GM18507 (cell line): Measurements from ENCODE around the gene USPL1.
"Not testable (repeated sequence)": the region's sequence is repeated elsewhere in the genome, so short reads cannot be mapped to it uniquely, and the experiment has no call there.

Experiments
- DNase-seq: peaks from one replicate; pipeline ENCODE4 v3.0.0; 2011; ENCODE audit warnings: low read depth; ENCODE audit not compliant: insufficient read length; ENCODE audit errors: extremely low spot score
- FAIRE-seq: peaks from 2 replicates; lab custom pipeline; 2011; peaks lifted over from hg19 to GRCh38; lab: Jason Lieb, UNC

Gene USPL1

GRCh38 chr13:30610311-30610710 lies 7.4 kb upstream of the USPL1 start:
- DNase-seq: no peak
- peak; percentile 71 for FAIRE-seq

- DNase-seq (no peak), FAIRE-seq (no peak)
Observed at GRCh38 chr13:30615481-30615865, 2.2 kb upstream of the USPL1 start.

GRCh38 chr13:30615866-30616541 lies 1.7 kb upstream of the USPL1 start:
- FAIRE-seq (peak; percentile 51), DNase-seq (no peak)

GRCh38 chr13:30616927-30617314 lies 799 bp upstream of the USPL1 start:
- FAIRE-seq (no peak), DNase-seq (peak; percentile 17)

GRCh38 chr13:30618186-30618929 lies 638 bp downstream of the USPL1 start:
- DNase-seq (no peak), FAIRE-seq (peak; percentile 72)

GRCh38 chr13:30618930-30619279 lies 1.2 kb downstream of the USPL1 start:
- DNase-seq (no peak), FAIRE-seq (no peak)

- DNase-seq (no peak), FAIRE-seq (peak; percentile 12)
Observed at GRCh38 chr13:30619731-30620130, 2.0 kb downstream of the USPL1 start.

- FAIRE-seq: no peak
- no peak for DNase-seq
Observed at GRCh38 chr13:30620941-30621340, 3.2 kb downstream of the USPL1 start.

- no peak for FAIRE-seq
Observed at GRCh38 chr13:30622551-30622950, 4.8 kb downstream of the USPL1 start.

GRCh38 chr13:30623392-30623791 lies 5.7 kb downstream of the USPL1 start:
- no peak for DNase-seq
- no peak for FAIRE-seq

More at GRCh38 chr13:30622551-30622950, 4.8 kb downstream of the USPL1 start:
- DNase-seq: no peak

- FAIRE-seq (no peak), DNase-seq (no peak)
Observed at GRCh38 chr13:30624630-30625029, 6.9 kb downstream of the USPL1 start.

GRCh38 chr13:30629527-30629926 lies 11.8 kb downstream of the USPL1 start:
- FAIRE-seq (no peak), DNase-seq (no peak)

GRCh38 chr13:30633861-30634260 lies 16.1 kb downstream of the USPL1 start:
- no peak for DNase-seq
- FAIRE-seq: no peak

GRCh38 chr13:30634838-30635237 lies 17.1 kb downstream of the USPL1 start:
- FAIRE-seq (no peak), DNase-seq (no peak)

- DNase-seq (no peak), FAIRE-seq (no peak)
Observed at GRCh38 chr13:30638301-30638700, 20.6 kb downstream of the USPL1 start.

- no peak for FAIRE-seq
Observed at GRCh38 chr13:30639671-30640070, 22.0 kb downstream of the USPL1 start.

GRCh38 chr13:30641173-30641572 lies 23.5 kb downstream of the USPL1 start:
- not testable (repeated sequence) for DNase-seq, FAIRE-seq

More at GRCh38 chr13:30639671-30640070, 22.0 kb downstream of the USPL1 start:
- DNase-seq: no peak

GRCh38 chr13:30645629-30646028 lies 27.9 kb downstream of the USPL1 start:
- DNase-seq (no peak), FAIRE-seq (no peak)

GRCh38 chr13:30647420-30647819 lies 29.7 kb downstream of the USPL1 start:
- DNase-seq: no peak
- FAIRE-seq: peak; percentile 12

GRCh38 chr13:30647824-30648521 lies 30.3 kb downstream of the USPL1 start:
- DNase-seq (no peak), FAIRE-seq (peak; percentile 26)
